A673 (cell line): ENCODE data around the gene RBBP5. TPM values are rescaled to one million over a fixed set of nuclear protein-coding genes. Genes with fewer than 3 reads are reported as not detected.

Experiments used
- BruUV-seq: library from RNA; stranded (reverse); fragments of 400-500 nt; replicated peaks from 2 replicates; lab custom pipeline; 2021; lab: Mats Ljungman, UMichigan
- CTCF ChIA-PET: fragments of 300-600 bp; sonication (Branson Sonifier 250); formaldehyde crosslinking; loops from one replicate; lab custom pipeline; 2022; ENCODE audit warnings: antibody characterized with exemption; lab: Charles Lee
- POLR2A ChIA-PET: fragments of 300-600 bp; sonication (Branson Sonifier 250); formaldehyde crosslinking; loops from one replicate; lab custom pipeline; 2022; ENCODE audit warnings: antibody characterized with exemption; ENCODE audit not compliant: low non-redundant PET; lab: Charles Lee
- DNase-seq: peaks from one replicate; pipeline ENCODE4 v3.0.0-alpha.2; 2015; ENCODE audit warnings: low spot score
- H3K27ac ChIP-seq: fragments of 200-600 bp; sonication (generic); 2 replicates; pipeline ENCODE4 v1.5.1; 2016; ENCODE audit warnings: mixed run types, low read depth, mild to moderate bottlenecking, mixed read lengths, antibody characterized with exemption, low read length; ENCODE audit not compliant: poor library complexity, severe bottlenecking
- H3K27me3 ChIP-seq: fragments of 200-600 bp; sonication (generic); replicated peaks from 2 replicates; pipeline ENCODE4 v1.6.1; 2017; ENCODE audit warnings: mixed run types, low read depth, mild to moderate bottlenecking, mixed read lengths, antibody characterized with exemption, low read length; ENCODE audit not compliant: insufficient read depth, poor library complexity
- H3K36me3 ChIP-seq: fragments of 200-600 bp; sonication (generic); 2 replicates; pipeline ENCODE4 v1.6.1; 2016; ENCODE audit warnings: mixed run types, mild to moderate bottlenecking, mixed read lengths, antibody characterized with exemption, low read length; ENCODE audit not compliant: insufficient read depth, poor library complexity, severe bottlenecking
- H3K4me1 ChIP-seq: fragments of 200-600 bp; sonication (generic); 2 replicates; pipeline ENCODE4 v1.6.1; 2017; ENCODE audit warnings: mixed run types, mild to moderate bottlenecking, mixed read lengths, antibody characterized with exemption, low read length; ENCODE audit not compliant: insufficient read depth, poor library complexity, severe bottlenecking
- H3K4me3 ChIP-seq: fragments of 200-600 bp; sonication (generic); 2 replicates; pipeline ENCODE4 v1.5.1; 2016; ENCODE audit warnings: low read depth, mixed run types, mild to moderate bottlenecking, mixed read lengths, low read length; ENCODE audit not compliant: poor library complexity, severe bottlenecking
- H3K9me3 ChIP-seq: fragments of 200-600 bp; sonication (generic); 2 replicates; pipeline ENCODE4 v1.6.1; 2016; ENCODE audit warnings: mixed run types, low read depth, mild to moderate bottlenecking, mixed read lengths, antibody characterized with exemption, low read length; ENCODE audit not compliant: poor library complexity, severe bottlenecking
- CTCF ChIP-seq: fragments of 300-800, 200-600 bp; sonication (generic); conservative IDR thresholded peaks from 2 replicates; pipeline ENCODE4 v1.5.1; 2017; ENCODE audit warnings: low read depth, mild to moderate bottlenecking, antibody characterized with exemption, low read length, moderate library complexity, mixed read lengths
- EZH2 ChIP-seq: fragments of 200-600 bp; sonication (generic); IDR thresholded peaks from 2 replicates; pipeline ENCODE4 v1.6.1; 2017; ENCODE audit warnings: borderline replicate concordance, low read depth, mild to moderate bottlenecking, mixed read lengths, antibody characterized with exemption, low read length; ENCODE audit not compliant: poor library complexity, severe bottlenecking
- intact Hi-C: fragments of 100-400 bp; cut with micrococcal nuclease; formaldehyde crosslinking; loops from one replicate; pipeline ENCODE4 v1.10.0; 2022; ENCODE audit not compliant: unreplicated experiment
- total RNA-seq: library from RNA; stranded (reverse); gene quantifications from 2 replicates; pipeline ENCODE4 v1.2.3, GENCODE V29; 2021

RBBP5 gene
- total RNA-seq, 1 experiment from 2014 or later, result 32.0 TPM

- Histone ChIP-seq H3K4me1 (no peaks in the 10 kb centered on the region), H3K36me3 (no peaks in the 10 kb centered on the region), H3K27me3 (no peaks in the 10 kb centered on the region), H3K27ac (no peak overlapping the region), H3K4me3 (no peak overlapping the region), H3K9me3 (no peaks in the 10 kb centered on the region)
- peak; percentile 82 for DNase-seq
- CTCF ChIA-PET, result interaction anchor here (0.5 to 1.5 kb wide), 11 partner anchors 15 to 980 kb away, joined by 3 to 15 read pairs (median 3); partner anchors contain the start of gene RBBP5
- intact Hi-C loops, result loop anchor here (5.0 kb wide), 1 partner anchor 154 kb away; no protein-coding TSS in a partner anchor
- BruUV-seq, result no TSS peak
- POLR2A ChIA-PET, result no interaction called here
- TF ChIP-seq CTCF, result peak; percentile 86
- no peak for TF ChIP-seq EZH2
Observed at GRCh38 chr1:205141236-205142101, 19.7 kb upstream of the RBBP5 start.

DNA sequence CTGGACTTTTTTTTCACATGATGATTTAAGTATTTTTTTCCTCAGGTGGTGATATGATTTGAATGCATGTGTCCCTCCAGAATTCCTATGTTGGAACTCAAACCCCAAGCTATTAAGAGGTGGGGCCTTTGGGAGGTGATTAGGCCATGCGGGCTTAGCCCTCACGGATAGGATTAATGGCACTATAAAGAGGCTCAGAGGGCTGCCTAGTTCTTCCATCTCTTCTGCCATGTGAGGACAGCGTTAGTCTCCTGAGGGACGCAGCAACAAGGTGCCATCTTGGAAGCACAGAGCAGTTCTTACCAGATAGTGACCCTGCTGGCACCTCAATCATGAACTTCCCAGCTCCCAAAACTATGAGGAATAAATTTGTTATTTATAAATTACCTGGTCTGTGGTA is 18.3 kb upstream of the RBBP5 start:
- TF ChIP-seq EZH2 (no peak), CTCF (no peak)
- CTCF ChIA-PET, result no interaction called here
- DNase-seq, result no peak
- Histone ChIP-seq H3K4me3 (no peak overlapping the region), H3K9me3 (no peaks in the 10 kb centered on the region), H3K4me1 (no peaks in the 10 kb centered on the region), H3K36me3 (no peaks in the 10 kb centered on the region), H3K27ac (no peak overlapping the region), H3K27me3 (no peaks in the 10 kb centered on the region)
- POLR2A ChIA-PET, result no interaction called here
- intact Hi-C loops, result loop anchor here (5.0 kb wide), 1 partner anchor 153 kb away; no protein-coding TSS in a partner anchor
- no TSS peak for BruUV-seq

DNA sequence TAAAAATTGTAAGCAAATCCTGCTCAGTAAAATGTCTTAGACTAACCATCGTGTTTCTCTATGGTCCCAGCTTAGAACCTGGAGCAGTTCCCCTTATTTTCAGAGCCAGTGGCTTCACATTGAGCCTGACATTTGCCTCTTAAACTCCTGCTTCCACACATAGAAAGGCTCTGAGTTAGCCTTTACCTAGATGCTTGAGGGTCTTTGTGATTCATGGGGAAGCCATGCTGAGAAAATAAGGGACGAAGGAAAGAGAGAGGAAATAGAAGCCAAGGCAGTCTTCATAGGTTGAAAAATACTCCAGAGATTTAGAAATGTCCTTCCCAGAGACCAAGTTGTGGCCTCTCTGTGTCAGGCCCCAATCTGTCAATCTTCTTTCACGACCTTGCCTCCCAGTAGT is 16.1 kb upstream of the RBBP5 start:
- intact Hi-C loops, result no loop called here
- no peak for DNase-seq

More for the DNA sequence above, 16.1 kb upstream of the RBBP5 start:
- CTCF ChIA-PET, result no interaction called here
- Histone ChIP-seq H3K27me3 (no peaks in the 10 kb centered on the region), H3K4me3 (no peak overlapping the region), H3K36me3 (no peaks in the 10 kb centered on the region), H3K27ac (no peak overlapping the region), H3K4me1 (no peaks in the 10 kb centered on the region), H3K9me3 (no peaks in the 10 kb centered on the region)
- POLR2A ChIA-PET, result no interaction called here
- TF ChIP-seq EZH2 (no peak), CTCF (no peak)
- no TSS peak for BruUV-seq
